Measurements from ENCODE around the gene THYN1.
"Not testable (repeated sequence)": the region's sequence is repeated elsewhere in the genome, so short reads cannot be mapped to it uniquely, and the experiment has no call there.

Gene THYN1

GRCh38 chr11:134253188-134253993, at the start of gene THYN1, which contains the start of gene ACAD8:
Gene THYN1, minus strand, starts transcription at chr11:134253352. Its CDS starts 470 bp downstream, at chr11:134252882.
Gene ACAD8, plus strand, starts transcription at chr11:134253568. Its CDS starts 33 bp downstream, at chr11:134253601.
- DNase-seq: peak; percentile 57 to 93

GRCh38 chr11:134294664-134295063, 41.5 kb upstream of the THYN1 start:
- DNase-seq: no peak

GRCh38 chr11:134293119-134294113, 40.3 kb upstream of the THYN1 start:
- no peak for DNase-seq

- no peak for DNase-seq
These were observed 39.5 kb upstream of the THYN1 start for GRCh38 chr11:134292661-134293060.

GRCh38 chr11:134291196-134291595, 38.0 kb upstream of the THYN1 start:
- DNase-seq: no peak

- no peak for DNase-seq
These were observed 37.5 kb upstream of the THYN1 start for GRCh38 chr11:134290646-134291045.

GRCh38 chr11:134289789-134290188, 36.6 kb upstream of the THYN1 start:
- DNase-seq: no peak

GRCh38 chr11:134289167-134289566, 36.0 kb upstream of the THYN1 start:
- no peak for DNase-seq

GRCh38 chr11:134288486-134288885, 35.3 kb upstream of the THYN1 start:
- DNase-seq: no peak

GRCh38 chr11:134287561-134287960, 34.4 kb upstream of the THYN1 start:
- DNase-seq: no peak

GRCh38 chr11:134284349-134284748, 31.2 kb upstream of the THYN1 start:
- not testable (repeated sequence) for DNase-seq

- DNase-seq: no peak
These were observed 30.5 kb upstream of the THYN1 start for GRCh38 chr11:134283461-134284230.

- DNase-seq: no peak
These were observed 29.2 kb upstream of the THYN1 start for GRCh38 chr11:134282121-134283045.

GRCh38 chr11:134281635-134282034, 28.5 kb upstream of the THYN1 start:
- not testable (repeated sequence) for DNase-seq

GRCh38 chr11:134278356-134278755, 25.2 kb upstream of the THYN1 start:
- DNase-seq: no peak

GRCh38 chr11:134277183-134278001, 24.2 kb upstream of the THYN1 start:
- no peak for DNase-seq

GRCh38 chr11:134276396-134277182, 23.4 kb upstream of the THYN1 start:
- no peak for DNase-seq

- no peak for DNase-seq
These were observed 22.6 kb upstream of the THYN1 start, which contains the start of gene GLB1L3 for GRCh38 chr11:134275534-134276395. Gene GLB1L3, plus strand, starts transcription at chr11:134276379. Its CDS starts 362 bp downstream, at chr11:134276741.

GRCh38 chr11:134275188-134275533, 22.0 kb upstream of the THYN1 start:
- DNase-seq: no peak
